Adrenal gland (tissue), 12 donors: ENCODE measurements around the gene NSG1. TPM values are rescaled to one million over a fixed set of nuclear protein-coding genes. Genes with fewer than 3 reads are reported as not detected.
A peak's percentile ranks its signal among the peaks of the same experiment; 100 is the strongest.

Experiments used
- DNase-seq, 7 donors: peaks; one replicate each; pipeline ENCODE4 v3.0.0-alpha.2; 2019 to 2020
- H3K27ac ChIP-seq, 5 donors: fragments of 200-600 bp; sonication (generic) in 4 of 5; 1 replicate in 3 of 5; 2 replicates in 2 of 5; pipeline versions ENCODE4 v1.5.1 to v1.8.0; 2016 to 2020; ENCODE audit warnings: mild to moderate bottlenecking in 1 of 5
- H3K27me3 ChIP-seq: fragments of 200-600 bp; 2 replicates; pipeline ENCODE4 v1.8.0; 2021
- H3K36me3 ChIP-seq, 2 donors: fragments of 200-600 bp; replicated peaks in 1 of 2; 1 replicate in 1 of 2; 2 replicates in 1 of 2; pipeline versions ENCODE4 v1.5.1 to v1.8.0; 2018 to 2022
- H3K4me1 ChIP-seq, 2 donors: fragments of 200-600 bp; replicated peaks in 1 of 2; 1 replicate in 1 of 2; 2 replicates in 1 of 2; pipeline versions ENCODE4 v1.5.1 to v1.8.0; 2018 to 2021
- H3K4me3 ChIP-seq, 4 donors: fragments of 200-600 bp; sonication (generic) in 3 of 4; one replicate each; pipeline ENCODE4 v1.5.1; 2016 to 2018
- H3K9me3 ChIP-seq, 3 donors: fragments of 200-600 bp; sonication (generic) in 1 of 3; replicated peaks in 1 of 3; 1 replicate in 2 of 3; 2 replicates in 1 of 3; pipeline versions ENCODE4 v1.5.1 to v1.8.0; 2016 to 2021
- POLR2A ChIP-seq, 2 donors: fragments of 450-650 bp; IDR thresholded peaks; one replicate each; pipeline ENCODE4 v1.6.1; 2017; ENCODE audit warnings: antibody characterized with exemption in 2 of 2, mild to moderate bottlenecking in 2 of 2, moderate library complexity in 1 of 2
- WGBS, 4 donors: extraction: QIAGEN DNeasy Blood & Tissue Kit in 2 of 4; methylation state at CpG; one replicate each; pipeline versions ENCODE4 v1.1.5 to v1.1.7; 2013 to 2017; 5-methylcytosine and 5-hydroxymethylcytosine counted together
- intact Hi-C, 2 donors: fragments of 100-400 bp; cut with DNase I; formaldehyde crosslinking; loops; one replicate each; pipeline versions ENCODE4 v1.14.1 to v1.15.0; 2022 to 2023
- polyA plus RNA-seq, 3 donors: library from polyadenylated mRNA; stranded (reverse); fragments of 200-250 nt in 2 of 3; fragments of 350-450 nt in 1 of 3; fragmentation: Illumina TruSeq in 1 of 3; extraction: RNeasy Lipid Tissue Mini Kit (QIAGEN cat#74804) in 1 of 3; gene quantifications; one replicate each; pipeline ENCODE4 v1.2.3, GENCODE V29; 2013 to 2014
- total RNA-seq, 9 donors: library from RNA; depleted of rRNA in 4 of 9; stranded (reverse); fragments of >200 nt in 4 of 9; fragments of 120-200 nt in 1 of 9; fragmentation: NEBNext Ultra II Directional in 1 of 9; extraction: Animal tissue kit (Norgen Biotek cat#: 25700) in 1 of 9; gene quantifications; one replicate each; pipeline versions ENCODE4 v1.1.0 to v1.2.4, GENCODE V29; 2013 to 2023
- TF ChIP-seq, protein P1 (sequence below), 6 experiments: fragments of 450-650 bp in 4 of 6; fragments of 200-600 bp in 2 of 6; sonication (generic) in 1 of 6; IDR thresholded peaks; 1 replicate in 5 of 6; 2 replicates in 1 of 6; pipeline versions ENCODE4 v1.5.1 to v1.8.0; 2016 to 2021; ENCODE audit warnings: antibody characterized with exemption in 6 of 6, mild to moderate bottlenecking in 2 of 6, moderate library complexity in 1 of 6
- donor health status: healthy with polysubstance abuse.
- donor health status: Bipolar disorder and iron deficiency.
- donor health status: DM: yes; HTN: yes; CAD: no.
- donor health status: DM: no; HTN: no; CAD: no.
- donor health status: DM: no; HTN: no; CAD: no.
- donor health status: DM: yes; HTN: yes; CAD: no.

Gene NSG1
- total and polyA plus RNA-seq, 12 donors, result 1.4 to 42.7 (median 9.9) TPM

DNA sequence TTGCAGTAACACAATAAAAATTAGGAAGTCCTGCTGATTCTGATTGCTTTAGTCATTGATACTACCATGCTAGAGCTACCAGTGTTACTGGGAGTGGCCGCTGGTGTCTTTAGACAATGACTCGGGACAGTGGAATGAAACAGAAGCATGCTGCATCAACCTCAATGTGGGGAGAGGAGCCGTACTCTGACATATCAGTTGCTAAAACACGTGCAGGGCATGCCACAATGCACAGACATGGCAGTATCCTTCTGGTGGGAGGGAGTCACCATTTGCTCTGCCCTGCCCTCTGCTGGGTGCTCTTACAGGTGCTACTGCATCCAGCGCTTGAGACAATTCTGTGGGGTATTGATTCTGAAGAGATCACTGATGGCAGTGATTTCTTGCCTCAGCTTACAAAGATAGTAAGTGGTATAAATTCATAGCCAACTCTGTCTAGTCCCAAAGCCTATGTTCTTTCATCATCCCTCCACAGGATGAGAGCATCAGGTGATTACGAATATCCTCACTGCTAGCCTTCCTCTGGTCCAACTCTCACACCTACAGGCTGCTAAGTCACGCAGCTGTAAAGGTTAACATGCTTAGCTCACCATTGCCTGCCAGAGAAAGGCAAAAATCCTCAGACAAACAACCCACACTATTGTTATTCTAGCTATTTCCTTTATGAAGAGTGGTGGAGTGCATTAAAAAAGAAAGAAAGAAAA lies 43.7 kb downstream of the NSG1 start:
- peak in 3 of 7 donors; percentile 33 to 49 (median 44) for DNase-seq
- Histone ChIP-seq H3K4me1 (peaks cover 12 to 17% of the 10 kb centered on the region in 2 donors), H3K27ac (no peak overlapping the region), H3K27me3 (no peaks in the 10 kb centered on the region), H3K36me3 (peaks cover 0 to 18% of the 10 kb centered on the region in 2 donors), H3K9me3 (no peaks in the 10 kb centered on the region), H3K4me3 (no peak overlapping the region)
- 72 to 76% (median 75%) methylated on average over 7 of the region's 7 CpGs for WGBS, 4 donors
- intact Hi-C loops, result no loop called here
- TF ChIP-seq POLR2A (IDR thresholded peaks at IDR 0.05), result no peak
- TF ChIP-seq, protein P1, sequence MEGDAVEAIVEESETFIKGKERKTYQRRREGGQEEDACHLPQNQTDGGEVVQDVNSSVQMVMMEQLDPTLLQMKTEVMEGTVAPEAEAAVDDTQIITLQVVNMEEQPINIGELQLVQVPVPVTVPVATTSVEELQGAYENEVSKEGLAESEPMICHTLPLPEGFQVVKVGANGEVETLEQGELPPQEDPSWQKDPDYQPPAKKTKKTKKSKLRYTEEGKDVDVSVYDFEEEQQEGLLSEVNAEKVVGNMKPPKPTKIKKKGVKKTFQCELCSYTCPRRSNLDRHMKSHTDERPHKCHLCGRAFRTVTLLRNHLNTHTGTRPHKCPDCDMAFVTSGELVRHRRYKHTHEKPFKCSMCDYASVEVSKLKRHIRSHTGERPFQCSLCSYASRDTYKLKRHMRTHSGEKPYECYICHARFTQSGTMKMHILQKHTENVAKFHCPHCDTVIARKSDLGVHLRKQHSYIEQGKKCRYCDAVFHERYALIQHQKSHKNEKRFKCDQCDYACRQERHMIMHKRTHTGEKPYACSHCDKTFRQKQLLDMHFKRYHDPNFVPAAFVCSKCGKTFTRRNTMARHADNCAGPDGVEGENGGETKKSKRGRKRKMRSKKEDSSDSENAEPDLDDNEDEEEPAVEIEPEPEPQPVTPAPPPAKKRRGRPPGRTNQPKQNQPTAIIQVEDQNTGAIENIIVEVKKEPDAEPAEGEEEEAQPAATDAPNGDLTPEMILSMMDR (IDR thresholded peaks at IDR 0.05), result peak; percentile 36 to 55 (median 46)

DNA sequence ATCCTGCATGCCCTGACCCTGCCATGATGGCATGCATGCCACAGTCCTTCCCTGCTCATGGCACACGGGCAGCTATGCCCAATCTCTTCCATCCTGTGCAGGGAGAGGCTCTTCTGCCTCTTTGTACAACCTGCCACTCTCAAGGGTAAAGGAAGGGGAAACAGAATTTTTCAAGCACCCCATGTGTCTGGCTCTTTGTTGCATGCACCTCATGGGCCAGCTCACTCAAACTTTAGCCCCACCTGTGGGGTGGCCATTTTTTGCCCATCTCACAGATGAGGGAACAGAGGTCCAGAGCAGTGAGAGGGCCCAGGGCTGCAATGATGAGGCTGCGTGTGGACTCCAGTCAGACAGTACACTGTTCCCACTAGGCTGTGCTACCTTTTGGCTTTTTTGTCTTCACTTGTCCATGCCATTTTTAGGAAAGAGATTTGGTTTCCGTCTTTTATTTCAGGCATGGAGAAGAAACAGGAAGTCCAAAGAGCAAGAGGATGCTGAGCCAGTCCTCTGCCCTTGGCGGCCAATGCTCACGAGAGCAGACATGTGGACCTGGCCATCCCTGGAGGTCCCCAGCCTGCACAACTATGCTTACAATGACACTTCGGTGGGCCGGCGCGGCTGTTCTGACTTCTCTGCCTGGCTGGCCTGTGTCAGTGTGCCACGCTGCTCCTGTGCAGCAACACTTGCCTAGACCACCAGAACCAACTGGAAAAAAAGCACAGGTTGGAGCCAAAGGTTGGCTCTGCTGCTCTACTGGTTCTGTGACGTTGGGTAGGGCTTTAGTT lies 45.6 kb downstream of the NSG1 start:
- Histone ChIP-seq H3K9me3 (no peaks in the 10 kb centered on the region), H3K36me3 (peaks cover 0 to 21% of the 10 kb centered on the region in 2 donors), H3K27me3 (no peaks in the 10 kb centered on the region), H3K4me1 (peaks cover 6 to 9% of the 10 kb centered on the region in 2 donors), H3K4me3 (no peak overlapping the region), H3K27ac (no peak overlapping the region)
- WGBS, 4 donors, result 89 to 98% (median 96%) methylated on average over 6 to 11 of the region's 11 CpGs
- DNase-seq, result no peak
- intact Hi-C loops, result no loop called here
- TF ChIP-seq, protein P1 (IDR thresholded peaks at IDR 0.05), result no peak
- no peak for TF ChIP-seq POLR2A (IDR thresholded peaks at IDR 0.05)

DNA sequence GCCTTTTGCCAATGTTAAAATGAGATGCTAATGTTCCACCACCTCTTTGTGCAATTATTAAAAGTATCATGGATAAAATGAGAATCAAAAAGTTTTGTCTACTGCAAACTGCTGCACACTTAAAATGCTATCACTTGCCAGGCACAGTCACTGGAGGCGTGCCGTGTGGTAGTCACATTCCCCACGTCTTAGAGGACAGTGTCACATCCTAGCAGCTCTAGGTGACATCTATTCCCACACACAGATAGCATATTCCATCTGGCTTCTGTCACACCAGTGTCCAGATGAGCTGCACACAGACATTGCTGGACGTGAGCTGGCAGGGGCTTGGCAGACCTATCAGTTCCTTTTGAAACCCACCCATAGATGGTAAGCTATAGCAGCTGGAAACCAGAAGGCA lies 47.0 kb downstream of the NSG1 start:
- TF ChIP-seq, protein P1 (IDR thresholded peaks at IDR 0.05), result no peak
- TF ChIP-seq POLR2A (IDR thresholded peaks at IDR 0.05), result no peak
- Histone ChIP-seq H3K27me3 (no peaks in the 10 kb centered on the region), H3K4me1 (no peaks in the 10 kb centered on the region), H3K4me3 (no peak overlapping the region), H3K36me3 (peaks cover 0 to 27% of the 10 kb centered on the region in 2 donors), H3K9me3 (no peaks in the 10 kb centered on the region), H3K27ac (no peak overlapping the region)
- WGBS, 4 donors, result 73 to 97% (median 91%) methylated on average over 4 of the region's 4 CpGs
- intact Hi-C loops, result no loop called here
- no peak for DNase-seq

DNA sequence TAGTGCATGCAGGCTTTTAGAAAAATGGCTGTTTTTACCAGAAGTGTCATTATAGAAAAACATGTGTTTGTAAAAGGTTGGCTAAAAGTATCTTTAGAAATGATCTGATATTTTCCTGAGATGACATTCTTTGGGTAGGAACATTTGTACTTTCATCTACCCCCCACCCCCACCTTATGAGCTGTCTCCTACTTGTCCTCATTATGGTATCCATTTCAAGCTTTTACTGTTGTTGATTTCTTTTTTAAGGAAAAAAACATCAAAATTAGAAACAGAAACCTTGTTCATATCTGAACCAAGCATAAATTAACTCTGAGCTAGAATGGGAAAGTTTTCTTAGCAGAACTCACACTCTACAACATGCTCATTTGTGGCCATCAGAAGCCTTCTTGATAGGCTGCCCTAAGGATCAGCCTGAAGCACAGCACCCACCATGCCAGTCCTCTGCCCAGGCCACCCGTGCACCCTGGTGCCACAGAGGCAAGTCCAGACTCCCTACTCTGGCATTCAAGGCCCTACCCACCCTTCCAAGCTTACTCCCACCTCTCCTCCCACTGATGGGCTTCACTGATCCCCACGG lies 49.4 kb downstream of the NSG1 start:
- no peaks in the 10 kb centered on the region for H3K4me1 ChIP-seq
- H3K36me3 ChIP-seq, result peaks cover 0 to 27% of the 10 kb centered on the region in 2 donors
- H3K4me3 ChIP-seq, result no peak overlapping the region
- DNase-seq, result no peak
- 94 to 100% (median 99%) methylated on average over 2 of the region's 2 CpGs for WGBS, 4 donors
- intact Hi-C loops, result no loop called here
- H3K9me3 ChIP-seq, result no peaks in the 10 kb centered on the region
- H3K27me3 ChIP-seq, result no peaks in the 10 kb centered on the region
- TF ChIP-seq POLR2A (IDR thresholded peaks at IDR 0.05), result no peak
- no peak overlapping the region for H3K27ac ChIP-seq
